Neural crest cell (in vitro differentiated cells): ENCODE measurements around the gene CAMK2B. TPM values are rescaled to one million over a fixed set of nuclear protein-coding genes. Genes with fewer than 3 reads are reported as not detected.

Source experiments
- DNase-seq: peaks from one replicate; pipeline ENCODE4 v3.0.0; 2021; ENCODE audit warnings: low read depth, mixed read lengths, low spot score
- H3K27ac Mint-ChIP-seq: one replicate; pipeline ENCODE4 v1.8.0; 2021; ENCODE audit warnings: mild to moderate bottlenecking, mixed read lengths; ENCODE audit not compliant: unreplicated experiment
- H3K27me3 Mint-ChIP-seq: 2 replicates; pipeline ENCODE4 v1.8.0; 2021; ENCODE audit warnings: low read depth, mild to moderate bottlenecking, mixed read lengths
- H3K36me3 Mint-ChIP-seq: 2 replicates; pipeline ENCODE4 v1.8.0; 2021; ENCODE audit warnings: low read depth, mild to moderate bottlenecking, mixed read lengths
- H3K4me1 Mint-ChIP-seq: 2 replicates; pipeline ENCODE4 v1.8.0; 2021; ENCODE audit warnings: mixed read lengths
- H3K4me3 Mint-ChIP-seq: one replicate; pipeline ENCODE4 v1.8.0; 2021; ENCODE audit warnings: mild to moderate bottlenecking, mixed read lengths
- H3K9me3 Mint-ChIP-seq: 2 replicates; pipeline ENCODE4 v1.8.0; 2021; ENCODE audit warnings: mixed read lengths
- CTCF ChIP-seq: fragments of 200-600 bp; sonication (generic); conservative IDR thresholded peaks from 2 replicates; pipeline ENCODE4 v1.5.0; 2021; ENCODE audit warnings: antibody characterized with exemption, mild to moderate bottlenecking
- total RNA-seq: library from RNA; stranded (reverse); gene quantifications from 2 replicates; pipeline ENCODE4 v1.2.1, GENCODE V29; 2021

Gene CAMK2B
- total RNA-seq, 1 donor from 2014 or later = 1.6 TPM

DNA sequence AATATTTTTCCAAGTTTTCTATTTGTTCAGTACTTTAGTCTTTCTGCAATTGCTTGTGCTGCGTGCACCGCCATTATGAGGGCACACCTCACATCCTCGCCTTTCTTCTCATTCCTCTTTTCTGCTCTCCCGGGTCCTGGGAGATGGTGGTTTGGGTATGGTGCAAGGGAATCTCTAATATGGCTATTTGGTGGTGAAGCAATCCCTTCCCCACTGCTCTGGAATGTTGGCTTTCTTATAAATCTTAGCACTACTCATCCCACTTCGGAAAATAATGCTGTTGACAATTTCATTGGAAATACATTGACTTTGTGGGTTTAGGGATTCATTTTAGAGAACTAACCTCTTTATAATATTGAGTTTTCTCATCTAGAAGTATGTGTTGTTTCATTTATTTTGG lies 134.2 kb downstream of the CAMK2B start:
- H3K27ac Mint-ChIP-seq = no peak overlapping the region
- H3K4me1 Mint-ChIP-seq = no peaks in the 10 kb centered on the region
- H3K4me3 Mint-ChIP-seq = no peak overlapping the region
- no peaks in the 10 kb centered on the region for H3K9me3 Mint-ChIP-seq
- no peak for DNase-seq
- TF ChIP-seq CTCF = no peak
- H3K27me3 Mint-ChIP-seq = peaks cover 18% of the 10 kb centered on the region
- no peaks in the 10 kb centered on the region for H3K36me3 Mint-ChIP-seq

DNA sequence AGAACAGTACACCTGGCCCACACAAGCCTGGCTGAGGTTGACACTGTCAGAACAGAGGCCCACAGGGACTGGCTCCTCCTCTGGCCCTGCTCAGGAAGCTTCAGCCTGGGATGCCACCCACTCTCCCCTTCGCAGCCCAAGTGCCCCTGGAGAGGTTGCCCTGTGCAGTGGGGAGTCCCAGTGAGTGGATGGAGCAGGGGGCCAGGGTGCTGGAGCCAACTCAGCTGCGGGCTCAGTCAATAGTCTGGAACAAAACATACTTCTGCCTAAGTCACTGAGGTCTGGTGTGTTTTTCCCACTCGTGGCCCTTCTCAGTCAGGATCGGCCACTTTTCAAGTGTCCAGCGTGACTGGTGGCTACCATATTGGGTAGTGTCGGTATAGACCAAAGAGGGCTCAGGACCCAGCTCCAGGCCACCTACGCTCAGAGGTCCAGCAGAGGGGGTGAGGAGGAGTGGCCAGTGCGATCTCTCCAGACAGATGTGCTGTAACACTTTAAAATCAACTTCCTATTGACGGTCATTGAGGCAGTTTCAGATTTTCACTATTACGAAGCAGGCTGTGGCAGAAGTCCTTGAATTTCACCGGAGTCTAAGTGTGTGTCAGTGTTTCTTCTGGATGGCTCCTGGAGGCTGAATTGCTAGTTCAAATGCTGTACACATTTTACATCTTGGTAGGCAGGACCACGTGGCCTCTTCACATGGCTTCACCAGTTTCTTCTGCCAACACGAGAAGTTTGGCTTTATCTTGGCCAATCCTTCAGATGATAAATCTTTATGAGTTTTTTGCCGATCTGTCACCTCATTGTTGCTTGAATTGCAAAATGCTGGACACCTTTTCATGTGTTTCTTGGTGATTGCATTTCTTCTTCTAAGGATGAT lies 135.2 kb downstream of the CAMK2B start:
- no peaks in the 10 kb centered on the region for H3K4me1 Mint-ChIP-seq

GRCh38 chr7:44189286-44189992 lies 136.0 kb downstream of the CAMK2B start, which contains the start of gene GCK:
Gene GCK (minus strand): TSS chr7:44189439. CDS start chr7:44188953, 486 bp downstream.
- Mint-ChIP-seq H3K27me3 (peaks cover 16% of the 10 kb centered on the region), H3K27ac (no peak within 1 kb of the TSS), H3K36me3 (no peaks in the 10 kb centered on the region), H3K9me3 (no peaks in the 10 kb centered on the region), H3K4me3 (no peak within 1 kb of the TSS), H3K4me1 (no peaks in the 10 kb centered on the region)
- TF ChIP-seq CTCF = no peak
- DNase-seq = no peak

More for the DNA sequence above, 135.2 kb downstream of the CAMK2B start:
- no peaks in the 10 kb centered on the region for H3K36me3 Mint-ChIP-seq
- no peak overlapping the region for H3K4me3 Mint-ChIP-seq
- H3K9me3 Mint-ChIP-seq = no peaks in the 10 kb centered on the region
- no peak for TF ChIP-seq CTCF
- peaks cover 13% of the 10 kb centered on the region for H3K27me3 Mint-ChIP-seq
- no peak overlapping the region for H3K27ac Mint-ChIP-seq
- no peak for DNase-seq

DNA sequence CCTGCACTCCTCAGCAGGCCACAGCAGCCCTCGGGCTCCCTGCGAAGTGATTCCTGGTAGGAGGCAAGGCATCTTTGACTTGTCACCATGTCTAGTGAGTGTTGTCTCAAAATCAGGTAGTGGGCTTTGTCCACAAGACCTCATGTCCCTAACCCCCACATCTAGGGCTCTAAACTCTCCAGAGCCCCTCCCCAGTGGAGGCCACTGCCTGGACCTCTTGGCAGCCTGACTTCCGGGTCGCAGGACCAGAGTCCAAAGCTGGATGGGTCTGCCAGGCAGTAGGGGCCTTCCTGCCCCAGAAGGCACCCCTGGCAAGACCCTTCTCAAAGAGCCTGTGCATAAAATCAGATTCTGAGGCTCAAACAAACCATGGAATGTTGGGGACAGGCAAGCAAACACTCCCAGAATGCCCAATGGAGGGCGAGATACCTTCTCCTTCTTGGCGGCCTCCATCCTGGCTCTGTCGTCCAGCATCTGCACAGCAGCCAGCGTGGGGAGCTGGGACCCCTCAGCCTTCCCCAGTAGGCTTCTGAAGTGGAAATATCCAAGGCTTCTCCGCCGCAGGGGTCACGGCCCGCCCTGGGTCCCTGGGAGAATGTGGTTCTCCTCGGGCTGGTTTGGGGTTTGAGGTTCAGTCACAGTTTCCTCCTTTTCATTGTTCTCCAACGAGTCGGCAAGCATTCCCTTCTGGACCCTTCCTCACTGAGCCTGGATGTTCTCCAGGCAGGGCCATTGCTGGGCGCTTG lies 136.7 kb downstream of the CAMK2B start:
- no peak for DNase-seq
- H3K9me3 Mint-ChIP-seq = no peaks in the 10 kb centered on the region
- H3K36me3 Mint-ChIP-seq = no peaks in the 10 kb centered on the region
- no peak overlapping the region for H3K27ac Mint-ChIP-seq
- peaks cover 16% of the 10 kb centered on the region for H3K27me3 Mint-ChIP-seq
- H3K4me3 Mint-ChIP-seq = no peak overlapping the region
- no peak for TF ChIP-seq CTCF
- no peaks in the 10 kb centered on the region for H3K4me1 Mint-ChIP-seq

DNA sequence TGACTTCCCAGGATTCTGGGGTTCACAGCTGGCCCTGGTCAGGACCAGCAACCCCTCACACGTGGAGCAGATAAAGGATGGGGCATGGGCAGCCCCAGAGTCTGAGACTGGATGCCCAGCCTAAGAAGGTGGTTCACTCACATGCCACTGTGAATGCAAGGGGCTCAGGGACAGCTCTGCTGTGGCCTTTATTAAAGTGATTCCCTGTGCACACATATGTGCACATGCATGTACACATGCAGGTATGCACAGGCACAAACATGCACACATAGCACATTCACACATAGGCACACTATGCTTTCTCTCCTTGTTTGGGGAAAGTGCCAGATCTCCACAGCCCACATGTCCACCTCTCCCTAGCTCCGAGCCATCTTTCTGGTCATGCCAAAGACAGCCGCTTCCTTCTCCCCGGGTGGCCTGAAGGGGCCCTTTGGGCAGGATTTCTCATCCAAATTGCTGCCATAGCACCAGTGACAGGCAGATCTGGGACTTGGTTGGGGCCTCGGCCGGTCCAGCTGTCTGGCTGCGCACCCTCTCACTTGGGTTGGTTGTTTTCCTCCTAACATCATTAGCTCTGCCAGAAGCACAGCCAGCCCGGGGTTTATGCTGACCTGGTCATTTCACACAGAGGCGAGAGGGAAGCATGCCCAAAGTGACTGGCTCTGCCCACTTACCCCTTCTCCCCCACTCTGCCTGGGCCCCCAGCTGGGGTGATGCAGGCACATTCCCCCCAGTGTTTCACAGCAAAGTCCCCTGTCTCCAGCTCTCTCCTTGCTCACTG lies 137.6 kb downstream of the CAMK2B start:
- no peak for DNase-seq
- TF ChIP-seq CTCF = no peak
- Mint-ChIP-seq H3K4me1 (no peaks in the 10 kb centered on the region), H3K27ac (no peak overlapping the region), H3K4me3 (no peak overlapping the region), H3K9me3 (no peaks in the 10 kb centered on the region), H3K36me3 (no peaks in the 10 kb centered on the region), H3K27me3 (peaks cover 21% of the 10 kb centered on the region)
